AG08396 (cell line): Measurements from ENCODE around the gene HSPA4L.

Experiments used
- DNase-seq: peaks from one replicate; pipeline ENCODE4 v3.0.0; 2012; ENCODE audit warnings: low spot score, mixed read lengths

Gene HSPA4L

DNA sequence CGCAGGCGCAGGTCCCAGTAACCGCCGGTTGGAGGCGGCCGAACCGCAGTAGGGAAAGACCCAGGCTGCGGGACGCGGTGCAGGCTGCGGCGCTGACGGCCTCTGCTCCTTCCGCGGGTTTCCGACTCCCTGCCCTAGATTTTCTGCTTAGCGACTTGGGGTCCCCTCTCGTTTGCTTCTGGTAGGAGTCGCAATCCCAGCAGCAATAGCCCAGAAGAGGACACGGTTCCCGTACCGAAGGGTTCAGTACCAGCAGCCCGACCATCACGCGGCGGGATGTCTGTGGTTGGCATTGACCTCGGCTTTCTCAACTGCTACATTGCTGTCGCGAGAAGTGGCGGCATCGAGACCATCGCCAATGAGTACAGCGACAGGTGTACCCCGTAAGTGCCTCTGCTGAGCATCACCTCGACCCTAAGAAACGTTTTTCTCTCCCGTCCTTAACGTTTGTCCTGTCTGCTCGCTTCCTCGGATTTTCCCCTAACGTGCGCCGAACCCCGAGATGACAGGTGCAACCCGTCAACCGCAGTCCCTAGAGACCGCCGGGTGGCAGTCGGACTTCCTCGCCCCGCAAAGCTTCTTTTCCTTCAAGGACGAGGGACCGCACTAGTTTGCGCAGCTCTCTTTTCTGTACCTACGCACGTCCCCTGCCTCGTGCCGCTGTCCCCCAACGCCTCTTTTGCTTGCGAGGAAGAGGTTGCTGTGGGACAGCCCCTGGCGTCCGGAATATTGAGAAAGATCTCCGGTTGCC lies at the start of gene HSPA4L:
Gene HSPA4L, plus strand, starts transcription at position 48 of the 751 bp plus-strand sequence. Its CDS starts 229 bp downstream, at position 277.
- DNase-seq = no peak

DNA sequence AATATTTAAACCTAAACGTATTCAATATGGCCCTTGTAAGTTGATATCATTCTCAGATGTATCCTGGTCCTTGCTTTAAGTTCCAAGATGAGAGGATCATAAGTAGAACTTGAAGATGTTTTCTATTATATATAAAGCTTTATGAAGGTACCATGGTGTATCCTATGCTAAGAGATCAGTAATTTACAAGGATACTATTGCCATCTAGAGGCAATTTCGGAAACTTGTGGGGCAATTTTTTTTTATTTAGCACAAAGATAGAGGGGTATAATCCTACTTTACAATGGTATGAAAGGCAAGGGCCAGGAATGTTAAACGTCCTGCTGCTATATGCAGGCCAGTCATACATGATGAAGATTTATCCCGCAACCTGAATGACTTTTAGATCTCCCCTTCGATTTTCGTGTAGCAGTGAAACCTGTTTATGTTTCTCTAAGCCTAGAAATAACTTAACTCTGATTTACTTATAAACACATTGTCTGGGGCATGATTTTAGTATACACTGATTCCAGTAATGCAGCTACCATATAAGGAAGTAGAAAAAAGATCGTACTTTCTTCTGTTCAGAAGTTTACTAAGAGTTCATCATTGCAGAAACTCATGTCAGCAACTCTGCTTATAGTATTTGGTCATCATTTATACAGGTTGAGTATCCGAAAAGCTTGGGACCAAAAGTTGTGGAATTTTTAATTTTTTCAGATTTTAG lies 49.3 kb upstream of the HSPA4L start:
- DNase-seq = peak; percentile 66

DNA sequence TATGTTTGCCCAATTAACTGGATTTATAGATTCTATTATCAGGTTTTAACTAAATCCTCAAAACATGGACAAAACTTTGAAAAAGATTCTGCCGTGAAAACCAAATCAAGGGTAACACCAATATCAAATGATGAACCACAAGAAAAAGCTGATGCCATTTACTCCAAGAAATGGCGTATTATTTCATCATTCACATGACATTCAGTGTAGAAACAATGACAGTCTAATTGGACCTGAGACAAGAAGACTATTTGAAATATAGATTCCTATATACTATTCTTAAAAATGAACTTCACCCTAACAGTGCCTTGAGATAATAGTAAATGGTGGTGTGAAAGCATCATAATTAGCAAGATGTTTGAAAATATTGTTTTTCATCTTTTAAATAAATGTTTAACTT lies 47.1 kb upstream of the HSPA4L start:
- no peak for DNase-seq

DNA sequence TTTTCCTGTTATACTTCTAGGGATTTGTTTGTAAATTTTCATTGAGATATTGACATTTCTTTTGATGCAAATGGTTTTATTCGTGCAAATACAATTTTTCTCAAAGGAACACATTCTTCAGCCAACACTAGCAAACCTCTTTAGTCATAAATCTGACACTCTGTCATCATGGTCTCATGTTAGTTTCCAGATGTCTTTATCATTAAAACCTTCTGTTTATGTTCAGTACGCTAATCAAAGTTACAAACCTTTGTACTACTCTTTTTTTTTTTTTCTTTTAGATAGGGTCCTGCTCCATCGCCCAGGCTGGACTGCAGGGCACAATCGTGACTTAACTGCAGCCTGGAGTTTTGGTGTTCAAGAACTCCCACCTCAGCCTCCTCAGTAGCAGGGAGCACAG lies 44.8 kb upstream of the HSPA4L start:
- no peak for DNase-seq

DNA sequence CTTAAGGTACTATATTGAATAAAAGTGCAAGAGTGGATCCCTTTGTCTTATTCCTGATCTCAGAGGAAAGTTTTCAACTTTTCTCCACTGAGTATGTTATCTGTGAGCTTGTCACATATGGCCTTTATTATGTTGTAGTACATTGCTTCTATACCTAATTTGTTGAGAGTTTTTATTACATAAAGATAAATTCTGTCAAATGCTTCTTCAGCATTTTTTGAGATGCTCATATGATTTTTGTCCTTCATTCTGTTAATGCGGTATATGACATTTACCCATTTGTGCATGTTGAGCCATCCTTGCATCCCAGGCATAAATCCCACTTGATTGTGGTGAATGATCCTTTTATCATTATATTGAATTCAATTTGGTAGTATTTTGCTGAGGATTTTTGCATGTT lies 40.9 kb upstream of the HSPA4L start:
- no peak for DNase-seq

DNA sequence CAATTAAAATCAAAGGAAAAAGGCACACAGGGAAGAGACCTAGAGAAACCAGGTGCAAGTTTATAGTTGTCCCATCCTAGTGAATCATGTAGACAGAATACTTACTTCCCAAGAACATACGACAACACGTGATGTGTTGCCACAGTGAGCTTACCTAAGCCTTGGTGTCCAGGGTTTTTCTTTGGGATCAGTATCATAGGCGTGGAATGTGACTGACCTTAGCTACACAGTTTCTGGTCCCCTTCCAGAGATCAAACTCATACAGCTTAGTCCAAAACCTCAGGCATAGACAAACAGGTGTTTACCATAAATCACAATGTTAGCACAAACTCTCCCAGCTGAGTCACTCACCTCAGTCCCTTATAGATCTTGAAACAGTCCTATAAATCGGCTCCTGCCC lies 34.2 kb upstream of the HSPA4L start:
- DNase-seq = no peak

DNA sequence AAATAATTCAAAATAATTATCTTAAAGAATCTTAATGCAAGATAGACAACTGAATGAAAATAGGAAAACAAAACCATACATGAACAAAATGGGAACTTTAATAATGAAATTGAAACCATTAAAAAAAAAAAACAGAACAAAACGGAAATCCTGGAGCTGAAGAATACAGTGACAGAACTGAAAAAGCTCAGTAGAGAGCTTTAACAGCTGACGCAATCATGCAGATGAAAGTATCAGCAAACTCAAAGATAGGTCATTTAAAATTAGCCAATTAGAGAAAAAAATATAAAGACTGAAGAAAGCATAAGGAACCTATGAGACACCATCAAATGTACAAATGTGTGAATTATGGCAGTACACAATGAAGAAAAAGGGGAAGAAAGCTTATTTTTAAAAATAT lies 33.2 kb upstream of the HSPA4L start:
- DNase-seq = no peak

DNA sequence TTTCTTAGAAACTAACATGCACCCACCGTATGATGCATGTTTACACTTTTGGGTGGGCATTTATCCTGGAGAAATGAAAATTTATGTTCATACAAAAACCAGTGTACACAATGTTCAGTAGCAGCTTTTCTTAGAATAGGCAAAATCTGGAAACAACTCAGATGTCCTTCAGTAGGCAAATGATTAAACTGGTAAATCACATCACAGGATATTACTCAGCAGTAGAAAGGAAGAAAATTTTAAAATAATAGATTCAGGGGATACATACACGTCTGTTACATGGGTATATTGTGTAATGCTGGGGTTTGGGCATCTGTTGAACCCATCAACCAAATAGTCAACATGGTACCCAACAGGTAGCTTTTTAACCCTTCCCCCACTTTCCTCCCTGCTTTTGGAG lies 25.2 kb upstream of the HSPA4L start:
- DNase-seq = no peak

DNA sequence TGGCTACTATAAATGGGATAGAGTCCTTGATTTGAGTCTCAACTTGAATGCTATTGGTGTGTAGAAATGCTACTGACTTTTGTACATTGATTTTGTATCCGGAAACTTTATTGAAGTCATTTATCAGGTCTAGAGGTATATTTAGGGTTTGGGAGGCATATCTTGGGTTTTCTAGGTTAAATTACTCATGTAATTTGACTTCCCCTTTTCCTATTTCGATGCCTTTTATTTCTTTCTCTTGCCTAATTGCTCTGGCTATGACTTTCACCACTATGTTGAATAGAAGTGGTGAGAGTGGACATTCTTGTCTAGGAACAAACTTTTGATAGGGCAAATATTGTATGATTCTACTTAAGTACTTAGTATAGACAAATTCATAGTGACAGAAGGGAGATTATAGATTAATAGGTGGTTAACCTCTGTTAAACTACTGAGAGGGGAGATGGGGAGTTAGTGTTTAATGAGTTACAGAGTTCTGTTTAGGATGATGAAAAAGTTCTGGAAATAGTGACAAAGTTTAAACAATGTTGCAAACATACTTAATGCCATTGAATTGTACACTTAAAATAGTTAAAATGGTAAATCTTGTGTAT lies 22.8 kb upstream of the HSPA4L start:
- no peak for DNase-seq

DNA sequence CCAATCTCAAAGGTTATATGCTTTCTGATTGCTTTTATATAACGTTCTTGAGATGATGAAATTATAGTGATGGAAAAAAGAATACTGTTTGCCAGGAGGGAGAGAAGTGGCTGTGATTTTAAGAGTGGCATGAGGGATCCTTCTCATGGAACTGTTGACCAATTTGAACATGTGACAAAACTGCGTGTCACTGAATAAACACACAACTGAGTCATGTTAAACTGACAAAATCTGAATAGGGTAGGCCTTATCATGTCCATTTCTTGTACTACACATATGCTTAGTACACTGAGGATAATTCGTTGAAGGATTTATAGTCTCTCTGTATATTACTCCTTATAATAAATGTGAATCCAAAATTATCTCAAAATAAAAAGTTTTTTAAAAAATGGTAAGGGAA lies 22.2 kb upstream of the HSPA4L start:
- no peak for DNase-seq

DNA sequence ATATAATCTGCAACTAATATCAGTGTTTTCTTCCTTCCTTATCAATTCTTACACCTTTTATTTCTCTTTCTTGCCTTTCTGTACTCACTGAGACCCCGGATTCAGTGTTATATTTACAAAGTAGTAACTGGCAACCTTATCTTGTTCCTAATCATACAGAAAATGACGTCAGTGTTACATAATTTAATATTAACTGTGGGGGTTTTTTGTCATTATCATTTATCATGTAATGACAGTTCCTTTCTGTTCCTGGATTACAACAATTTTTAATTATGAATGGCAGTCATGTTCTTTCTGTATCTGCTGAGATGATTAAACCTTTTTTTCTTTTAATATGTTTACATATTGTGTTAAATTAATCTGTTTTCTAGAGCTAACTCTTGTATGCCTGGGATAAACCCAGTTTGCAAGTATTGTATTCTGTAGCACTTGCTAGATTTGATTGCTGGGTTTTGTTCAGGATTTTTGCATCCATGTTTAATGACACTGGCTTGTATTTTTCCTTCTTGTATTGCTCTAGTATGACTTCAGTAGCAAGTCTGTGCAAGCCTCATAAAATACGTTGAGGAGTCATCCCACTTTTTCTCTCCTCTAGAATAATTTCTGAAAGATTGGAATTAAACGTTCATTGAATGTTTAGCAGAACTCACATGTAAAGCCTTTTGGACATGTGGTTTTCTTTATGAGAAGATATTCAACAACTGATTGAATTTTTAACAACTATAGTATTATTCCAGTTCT lies 10.4 kb upstream of the HSPA4L start:
- no peak for DNase-seq

DNA sequence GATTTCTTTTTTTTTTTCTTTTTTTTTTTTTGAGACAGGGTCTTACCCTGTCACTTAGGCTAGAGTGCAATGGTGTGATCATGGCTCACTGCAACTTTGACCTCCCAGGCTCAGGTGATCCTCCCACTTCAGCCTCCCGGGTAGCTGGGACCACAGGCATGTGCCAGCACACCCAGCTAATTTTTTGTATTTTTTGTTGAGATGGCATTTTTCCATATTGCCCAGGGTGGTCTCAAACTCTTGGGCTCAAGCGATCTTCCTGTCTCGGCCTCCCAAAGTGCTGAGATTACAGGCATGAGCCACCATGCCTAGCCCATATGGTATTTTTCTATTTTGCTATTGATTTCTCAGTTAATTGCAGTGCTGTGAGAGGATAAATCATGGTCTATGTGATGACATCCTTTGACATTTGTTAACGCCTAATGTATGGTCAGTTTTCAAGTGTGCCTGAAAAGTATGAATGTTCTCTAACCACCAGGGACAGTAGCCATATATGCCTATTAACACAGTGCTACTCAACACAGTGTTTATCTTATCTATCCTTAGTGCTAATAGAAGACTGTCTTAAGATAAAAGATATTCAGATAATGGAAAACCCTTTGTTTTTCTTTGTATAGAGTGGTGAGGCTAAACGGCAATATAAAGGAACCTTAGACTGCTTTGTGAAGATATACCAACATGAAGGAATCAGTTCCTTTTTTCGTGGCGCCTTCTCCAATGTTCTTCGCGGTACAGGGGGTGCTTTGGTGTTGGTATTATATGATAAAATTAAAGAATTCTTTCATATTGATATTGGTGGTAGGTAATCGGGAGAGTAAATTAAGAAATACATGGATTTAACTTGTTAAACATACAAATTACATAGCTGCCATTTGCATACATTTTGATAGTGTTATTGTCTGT lies 9.1 kb upstream of the HSPA4L start:
- DNase-seq = no peak

DNA sequence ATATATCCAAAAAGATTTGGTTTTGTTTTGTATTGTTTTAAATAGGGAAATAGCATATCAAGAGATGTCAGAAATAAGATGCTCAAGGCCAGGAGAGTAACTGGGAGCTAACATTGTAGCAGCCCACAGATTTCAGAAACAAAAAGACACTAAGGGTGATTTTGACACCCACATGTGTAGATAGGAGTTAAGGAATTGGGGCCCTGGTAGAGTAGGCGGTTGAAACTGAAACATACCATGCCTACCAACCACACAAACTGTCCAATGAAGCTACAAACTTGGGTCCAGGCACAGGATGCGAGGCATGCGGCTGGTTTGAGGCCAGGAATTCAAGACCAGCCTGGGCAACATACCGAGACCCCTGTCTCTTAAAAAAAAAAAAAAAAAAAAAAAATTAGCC lies 6.3 kb upstream of the HSPA4L start:
- DNase-seq = no peak

DNA sequence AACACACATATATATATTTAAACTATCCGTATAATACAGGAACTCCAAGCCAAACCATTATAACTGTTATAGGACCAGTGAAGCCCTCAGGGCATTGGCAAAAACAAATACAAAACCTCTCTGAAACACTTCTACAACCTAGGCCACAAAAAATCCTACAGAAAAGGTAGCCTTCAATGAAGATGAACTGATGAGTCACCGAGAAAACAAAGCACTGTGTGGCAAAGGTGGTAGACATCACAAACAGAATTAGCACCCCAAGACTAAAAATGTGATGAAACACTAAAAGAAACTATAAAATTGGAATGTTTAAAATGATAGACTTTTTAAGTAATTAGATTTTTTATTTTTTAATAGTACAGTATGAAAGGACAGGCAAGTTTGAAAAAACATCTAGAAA lies 5.5 kb upstream of the HSPA4L start:
- no peak for DNase-seq

DNA sequence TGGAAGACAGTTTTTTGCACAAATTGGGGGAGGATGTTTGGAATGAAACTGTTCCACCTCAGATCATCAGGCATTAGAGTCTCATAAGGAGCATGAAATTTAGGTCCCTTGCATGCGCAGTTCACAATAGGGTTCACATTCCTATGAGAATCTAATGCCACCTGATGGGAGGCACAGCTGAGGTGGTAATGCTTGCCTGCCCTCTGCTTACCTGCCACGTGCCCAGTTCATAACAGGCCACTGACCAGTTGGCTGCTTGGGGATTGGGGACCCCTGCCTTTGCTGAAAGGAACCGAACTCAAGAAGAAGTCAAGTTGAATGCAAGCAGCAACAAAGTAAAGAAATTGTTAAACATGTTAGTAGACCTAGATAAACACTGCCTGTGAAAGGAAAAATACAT lies 4.6 kb upstream of the HSPA4L start:
- DNase-seq = no peak

DNA sequence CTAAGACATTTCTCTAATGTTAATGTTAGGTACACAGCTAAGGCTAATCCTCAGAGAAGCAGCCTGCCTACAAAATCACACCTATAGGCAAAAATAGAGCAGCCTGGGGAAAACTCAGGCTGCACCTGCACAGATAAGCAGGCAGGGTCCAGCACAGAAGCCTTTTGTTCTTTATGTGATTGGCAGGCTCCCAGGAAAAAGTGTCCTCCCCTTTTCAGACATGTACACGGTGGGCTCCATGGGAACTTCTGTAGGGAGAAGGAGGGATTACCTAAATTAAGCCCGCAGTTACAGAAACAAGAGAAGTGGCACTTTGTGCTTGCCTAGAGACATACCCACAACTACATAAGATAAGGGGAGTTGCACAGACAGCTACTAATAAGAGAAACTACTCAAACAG lies 4.0 kb upstream of the HSPA4L start:
- no peak for DNase-seq

DNA sequence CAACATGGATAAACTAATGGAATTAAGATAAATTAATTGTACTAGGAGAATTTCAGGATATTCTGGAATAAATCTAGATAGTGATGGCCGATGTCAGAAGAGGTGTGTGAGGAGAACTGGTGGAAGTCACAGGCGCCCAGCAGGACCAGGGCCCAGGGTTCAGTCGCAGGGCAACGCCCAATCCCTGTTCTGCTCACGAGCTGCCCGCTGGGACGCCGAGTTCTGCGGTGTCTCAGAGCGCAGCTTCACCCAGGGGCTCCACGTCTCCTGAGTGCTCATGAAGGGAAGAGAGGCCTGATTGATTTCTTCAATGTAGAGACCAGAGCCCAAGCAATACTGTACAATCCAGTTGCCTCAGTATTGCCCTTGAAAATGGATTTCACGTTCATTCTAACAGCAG lies 1.5 kb upstream of the HSPA4L start:
- DNase-seq = no peak

DNA sequence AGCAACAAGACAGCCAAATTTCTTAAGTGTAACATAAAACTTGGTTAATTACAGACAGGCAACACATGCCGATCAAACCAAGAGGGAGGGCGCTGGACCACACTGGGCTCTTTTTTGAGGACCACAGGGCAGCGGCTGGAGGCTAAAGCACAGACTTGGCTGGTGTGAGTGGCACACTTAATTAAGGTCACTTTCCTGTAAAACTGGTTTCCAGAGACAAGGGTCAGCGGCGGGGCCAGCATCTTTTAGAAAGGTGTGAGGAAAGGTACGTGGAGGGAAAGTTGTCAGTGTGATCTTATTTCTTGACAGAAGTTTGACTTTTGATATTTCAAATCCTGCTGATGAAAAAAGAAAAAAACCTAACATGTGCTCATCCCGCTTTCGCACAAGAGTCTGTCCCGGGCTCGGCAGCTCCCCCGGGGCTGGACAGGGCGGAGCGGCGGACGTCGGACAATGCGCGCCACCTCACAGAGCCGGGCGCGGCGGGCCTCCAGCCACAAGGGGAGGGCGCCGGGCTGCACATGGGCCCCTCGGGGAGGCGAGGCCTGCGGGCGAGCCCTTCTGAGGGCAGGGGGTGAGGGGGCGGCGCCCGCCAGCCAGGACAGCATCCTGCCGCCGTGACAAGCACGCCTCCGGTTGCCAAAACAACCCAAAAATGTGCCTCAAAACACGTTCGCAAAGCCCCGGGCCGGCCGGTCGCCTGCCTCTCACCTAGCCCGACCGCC lies 660 bp upstream of the HSPA4L start:
- peak; percentile 71 for DNase-seq

DNA sequence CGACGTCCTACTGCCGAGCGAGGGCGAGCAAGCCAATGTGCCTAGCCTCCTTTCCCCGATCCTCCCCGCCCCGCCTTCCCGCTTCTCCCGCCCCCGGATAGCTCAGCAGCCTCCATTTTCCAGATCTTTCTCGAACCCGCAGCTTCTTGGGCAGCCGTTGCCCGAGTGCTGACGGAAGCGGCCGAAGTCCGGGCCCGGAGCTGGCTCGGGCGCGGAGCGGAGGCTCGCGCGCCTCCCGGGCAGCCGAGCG lies 172 bp upstream of the HSPA4L start:
- peak; percentile 99 for DNase-seq

DNA sequence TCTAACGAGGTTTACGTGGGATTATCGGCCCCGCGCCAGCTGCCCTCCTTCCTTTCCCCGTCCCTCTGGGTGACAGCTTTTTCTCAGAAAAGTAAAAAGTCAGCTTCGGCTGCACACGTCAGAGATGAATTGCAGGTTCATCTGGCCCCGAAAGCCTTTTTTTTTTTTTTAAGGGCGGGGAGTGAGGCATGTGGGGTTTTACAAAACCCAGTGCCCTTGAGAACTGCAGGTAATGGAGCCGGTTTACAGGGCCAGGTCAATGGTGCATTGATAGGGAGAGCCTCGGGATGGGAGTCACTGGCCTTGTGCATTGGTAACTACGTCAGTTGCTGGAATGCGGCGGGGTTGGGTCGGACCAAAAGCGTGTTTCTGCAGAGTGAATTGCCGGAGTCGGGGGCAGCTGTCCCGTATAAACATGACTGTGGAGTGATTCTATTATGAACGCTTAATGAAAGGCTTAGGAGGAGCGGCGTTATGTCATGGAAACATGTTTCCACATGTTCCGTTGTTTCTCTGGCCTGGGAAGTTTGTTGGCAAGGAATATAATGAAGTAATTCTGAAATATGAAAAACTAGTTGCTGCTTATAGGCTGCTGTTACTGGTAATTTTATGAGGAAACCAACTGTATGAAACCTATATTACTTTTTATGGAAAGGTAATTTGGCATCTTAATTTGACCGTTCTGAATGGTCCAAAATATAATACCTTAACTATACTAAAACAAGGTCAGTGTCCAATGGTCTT lies 1.1 kb downstream of the HSPA4L start:
- peak; percentile 67 for DNase-seq
